ENCODE measurements around the gene ACTRT3.

The ACTRT3 gene

GRCh38 chr3:169764882-169765612 lies 4.3 kb downstream of the ACTRT3 start, which contains the start of gene TERC:
Gene TERC, minus strand, starts transcription at chr3:169765060.
- Histone ChIP-seq H3F3A (ENCODE audit: insufficient read depth, low read length) (peaks cover 33% of the 10 kb centered on the region), H3K9me2 (ENCODE audit: low read depth, low read length) (no peaks in the 10 kb centered on the region), H4K20me1 (ENCODE audit: insufficient read depth, low read length) (no peaks in the 10 kb centered on the region), H3K4me2 (ENCODE audit: low read length) (peak within 1 kb of the TSS; percentile 63), H3K4me3 (ENCODE audit: low read depth, low read length, poor library complexity, severe bottlenecking) (peak within 1 kb of the TSS; percentile 79), H3K27me3 (ENCODE audit: insufficient read depth, low read length) (no peaks in the 10 kb centered on the region), H2AFZ (ENCODE audit: low read length) (0 out of 2 replicates have a peak within 1 kb of the TSS, but pooled peaks have one; percentile 12), H3K4me1 (ENCODE audit: insufficient read depth, low read length, severe bottlenecking) (peaks cover 21% of the 10 kb centered on the region), H3K9ac (ENCODE audit: low read length) (peak within 1 kb of the TSS; percentile 91), H3K27ac (ENCODE audit: low read depth, low read length, poor library complexity, severe bottlenecking) (peak within 1 kb of the TSS; percentile 90), H3K36me3 (ENCODE audit: insufficient read depth, low read length) (no peaks in the 10 kb centered on the region), H3K79me2 (ENCODE audit: insufficient read depth, low read length) (no peaks in the 10 kb centered on the region), H3K9me3 (ENCODE audit: low read length) (no peaks in the 10 kb centered on the region)
- no peak; the same call in 1 of the 2 replicates for TF ChIP-seq CTCF (IDR thresholded peaks at IDR 0.05; ENCODE audit: low read length)
- no peak for TF ChIP-seq EZH2 (IDR thresholded peaks at IDR 0.05; ENCODE audit: borderline replicate concordance, low read length)

GRCh38 chr3:169764312-169764881 lies 5.0 kb downstream of the ACTRT3 start:
- Histone ChIP-seq H2AFZ (ENCODE audit: low read length) (no peak overlapping the region), H3K4me3 (ENCODE audit: low read depth, low read length, poor library complexity, severe bottlenecking) (peak overlapping the region; percentile 79), H3K36me3 (ENCODE audit: insufficient read depth, low read length) (no peaks in the 10 kb centered on the region), H3K79me2 (ENCODE audit: insufficient read depth, low read length) (no peaks in the 10 kb centered on the region), H3K4me1 (ENCODE audit: insufficient read depth, low read length, severe bottlenecking) (peaks cover 17% of the 10 kb centered on the region), H3F3A (ENCODE audit: insufficient read depth, low read length) (peaks cover 28% of the 10 kb centered on the region), H3K4me2 (ENCODE audit: low read length) (peak overlapping the region; percentile 63), H3K27ac (ENCODE audit: low read depth, low read length, poor library complexity, severe bottlenecking) (peak overlapping the region; percentile 90), H3K9me3 (ENCODE audit: low read length) (no peaks in the 10 kb centered on the region), H4K20me1 (ENCODE audit: insufficient read depth, low read length) (no peaks in the 10 kb centered on the region), H3K9ac (ENCODE audit: low read length) (peak overlapping the region; percentile 91), H3K27me3 (ENCODE audit: insufficient read depth, low read length) (no peaks in the 10 kb centered on the region), H3K9me2 (ENCODE audit: low read depth, low read length) (no peaks in the 10 kb centered on the region)
- TF ChIP-seq EZH2 (IDR thresholded peaks at IDR 0.05; ENCODE audit: borderline replicate concordance, low read length): no peak
- TF ChIP-seq CTCF (IDR thresholded peaks at IDR 0.05; ENCODE audit: low read length): no peak; the same call in 1 of the 2 replicates

GRCh38 chr3:169760479-169760878 lies 8.9 kb downstream of the ACTRT3 start:
- no peak overlapping the region for H3K4me2 ChIP-seq (ENCODE audit: low read length)
- peaks cover 17% of the 10 kb centered on the region for H3K4me1 ChIP-seq (ENCODE audit: insufficient read depth, low read length, severe bottlenecking)
- H3K9me2 ChIP-seq (ENCODE audit: low read depth, low read length): no peaks in the 10 kb centered on the region
- no peak overlapping the region for H3K9ac ChIP-seq (ENCODE audit: low read length)
- H3F3A ChIP-seq (ENCODE audit: insufficient read depth, low read length): no peaks in the 10 kb centered on the region
- no peaks in the 10 kb centered on the region for H4K20me1 ChIP-seq (ENCODE audit: insufficient read depth, low read length)
- no peaks in the 10 kb centered on the region for H3K36me3 ChIP-seq (ENCODE audit: insufficient read depth, low read length)
- H3K4me3 ChIP-seq (ENCODE audit: low read depth, low read length, poor library complexity, severe bottlenecking): no peak overlapping the region
- H3K27me3 ChIP-seq (ENCODE audit: insufficient read depth, low read length): no peaks in the 10 kb centered on the region
- no peak overlapping the region for H3K27ac ChIP-seq (ENCODE audit: low read depth, low read length, poor library complexity, severe bottlenecking)
- H3K9me3 ChIP-seq (ENCODE audit: low read length): no peaks in the 10 kb centered on the region
- TF ChIP-seq EZH2 (IDR thresholded peaks at IDR 0.05; ENCODE audit: borderline replicate concordance, low read length) (no peak), CTCF (IDR thresholded peaks at IDR 0.05; ENCODE audit: low read length) (no peak)
- no peaks in the 10 kb centered on the region for H3K79me2 ChIP-seq (ENCODE audit: insufficient read depth, low read length)
- no peak overlapping the region for H2AFZ ChIP-seq (ENCODE audit: low read length)
